GM12892 (cell line): Measurements from ENCODE around the gene ALDH2.
A peak's percentile ranks its signal among the peaks of the same experiment; 100 is the strongest.

Experiments used
- DNase-seq: peaks from one replicate; pipeline ENCODE4 v3.0.0; 2011; ENCODE audit not compliant: insufficient read length
- FAIRE-seq: peaks from 2 replicates; lab custom pipeline; 2011; peaks lifted over from hg19 to GRCh38; lab: Jason Lieb, UNC
- POLR2A ChIP-seq: IDR thresholded peaks from 2 replicates; pipeline ENCODE4 v1.6.1; 2011; ENCODE audit warnings: low read depth, low read length, control low read depth
- POLR2AphosphoS5 ChIP-seq: IDR thresholded peaks from 2 replicates; pipeline ENCODE4 v1.6.1; 2011; ENCODE audit warnings: low read depth, low read length, control low read depth
- TAF1 ChIP-seq: IDR thresholded peaks from 2 replicates; pipeline ENCODE4 v1.6.1; 2011; ENCODE audit warnings: low read depth, mild to moderate bottlenecking, control low read depth, low read length, borderline replicate concordance

The ALDH2 gene

GRCh38 chr12:111840807-111841206, 74.1 kb downstream of the ALDH2 start:
- no peak for TF ChIP-seq POLR2A
- TF ChIP-seq TAF1: no peak
- TF ChIP-seq POLR2AphosphoS5: no peak
- no peak for DNase-seq
- FAIRE-seq: no peak

DNA sequence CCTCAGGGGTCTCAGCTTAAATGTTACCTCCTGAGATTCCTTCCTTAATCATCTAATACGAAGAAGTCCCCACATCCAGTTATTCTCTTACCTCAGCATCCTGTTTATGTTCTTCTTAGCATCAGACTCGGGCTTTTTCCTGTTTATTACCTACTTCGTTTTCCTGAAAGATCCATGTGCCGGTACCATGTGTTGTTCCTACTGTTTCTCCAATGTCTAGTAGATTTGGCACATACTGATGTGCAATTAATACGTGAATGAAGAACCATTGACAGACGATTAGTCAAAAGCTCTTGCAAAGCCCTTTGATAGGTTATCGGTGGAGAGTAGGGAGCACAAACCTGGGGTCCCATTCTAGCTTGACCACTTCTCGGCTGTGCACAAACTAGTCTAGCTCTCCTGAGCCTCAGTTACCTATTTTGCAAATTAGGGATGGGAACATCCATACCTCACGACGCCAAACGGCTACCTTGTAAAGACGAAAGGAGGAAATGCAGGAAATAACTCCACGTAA, 74.6 kb downstream of the ALDH2 start:
- FAIRE-seq (peak; percentile 44), DNase-seq (peak; percentile 23)
- no peak for TF ChIP-seq POLR2AphosphoS5
- no peak for TF ChIP-seq POLR2A

DNA sequence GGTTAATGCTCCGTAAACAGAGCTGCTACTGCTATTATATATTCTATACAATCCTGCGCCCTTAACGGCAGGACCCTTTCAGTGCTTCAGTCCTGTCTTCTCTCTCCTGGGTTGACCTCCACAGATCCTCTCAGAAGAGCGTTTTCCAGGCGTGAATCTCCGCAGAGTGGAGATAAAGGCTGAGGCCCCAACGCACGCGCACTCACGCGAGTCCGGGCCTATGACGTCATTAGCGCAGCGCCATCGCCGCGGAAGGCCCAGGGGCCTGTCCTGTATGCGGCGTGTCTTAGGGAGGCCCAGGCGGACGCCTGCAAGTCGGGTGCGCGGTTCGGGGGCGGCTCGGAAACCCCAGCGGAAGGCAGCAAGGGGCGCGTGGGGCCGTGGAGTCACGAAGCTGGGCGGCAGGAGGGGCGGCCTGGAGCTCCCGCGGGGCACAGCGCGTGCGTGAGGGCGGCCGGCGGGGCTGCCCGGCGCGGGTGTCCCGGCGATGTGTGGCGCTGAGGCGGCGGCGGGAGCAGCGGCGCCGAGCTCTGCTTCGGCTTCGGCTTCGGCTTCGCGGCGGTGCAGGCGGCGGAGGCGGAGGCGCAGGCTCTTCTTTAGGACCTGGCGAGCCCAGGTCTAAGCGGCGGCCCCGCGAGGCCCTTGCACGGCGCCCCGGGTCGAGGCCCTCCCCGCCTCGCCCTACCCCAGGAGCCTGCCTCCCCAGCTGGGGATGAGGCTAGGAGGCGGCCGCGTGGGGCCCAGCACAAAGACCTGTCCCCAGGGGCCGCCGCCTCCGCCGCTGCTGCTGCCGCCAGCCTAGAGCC, 75.2 kb downstream of the ALDH2 start, which contains the start of gene MAPKAPK5:
MAPKAPK5 (plus strand) TSS at position 479 of the 806 bp plus-strand sequence. CDS start 506 bp downstream, outside the sequence.
- DNase-seq (peak; percentile 91), FAIRE-seq (peak; percentile 94)
- TF ChIP-seq POLR2A: peak; percentile 92
- peak; percentile 94 for TF ChIP-seq POLR2AphosphoS5
- TF ChIP-seq TAF1: peak; percentile 88; the same call in 1 of the 2 replicates

GRCh38 chr12:111842556-111843396, 76.0 kb downstream of the ALDH2 start:
- FAIRE-seq (peak; percentile 5), DNase-seq (no peak)

GRCh38 chr12:111846016-111846415, 79.3 kb downstream of the ALDH2 start:
- no peak for TF ChIP-seq TAF1
- TF ChIP-seq POLR2A: no peak
- no peak for TF ChIP-seq POLR2AphosphoS5
- FAIRE-seq: no peak
- no peak for DNase-seq

More at GRCh38 chr12:111842556-111843396, 76.0 kb downstream of the ALDH2 start:
- TF ChIP-seq POLR2AphosphoS5 (no peak), POLR2A (no peak), TAF1 (no peak)

DNA sequence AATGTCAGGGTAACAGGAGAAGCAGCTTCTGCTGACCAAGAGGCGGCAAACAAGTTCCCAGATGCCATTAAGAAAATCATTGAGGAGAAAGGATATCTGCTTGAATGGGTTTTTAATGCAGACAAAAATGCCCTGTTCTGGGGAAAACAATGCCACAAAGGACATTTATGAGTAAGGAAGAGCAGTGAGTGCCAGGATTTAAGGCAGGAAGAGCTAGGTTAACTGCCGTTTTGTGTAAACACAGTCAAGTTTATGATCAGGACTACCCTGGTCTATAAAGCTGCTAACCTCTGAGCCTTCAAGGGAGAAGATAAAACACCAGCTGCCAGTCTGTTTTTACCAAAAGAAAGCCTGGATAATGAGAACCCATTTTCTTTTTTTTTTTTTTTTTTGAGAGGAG, 83.8 kb downstream of the ALDH2 start:
- no peak for DNase-seq
- FAIRE-seq: no peak
- TF ChIP-seq POLR2AphosphoS5 (no peak), POLR2A (no peak), TAF1 (no peak)

- DNase-seq (no peak), FAIRE-seq (no peak)
Measured at GRCh38 chr12:111858186-111858585, 91.5 kb downstream of the ALDH2 start.

GRCh38 chr12:111858778-111859177, 92.0 kb downstream of the ALDH2 start:
- FAIRE-seq: no peak
- DNase-seq: no peak
- no peak for TF ChIP-seq POLR2AphosphoS5
- TF ChIP-seq TAF1: no peak
- TF ChIP-seq POLR2A: no peak

More at GRCh38 chr12:111858186-111858585, 91.5 kb downstream of the ALDH2 start:
- TF ChIP-seq TAF1 (no peak), POLR2AphosphoS5 (no peak), POLR2A (no peak)

DNA sequence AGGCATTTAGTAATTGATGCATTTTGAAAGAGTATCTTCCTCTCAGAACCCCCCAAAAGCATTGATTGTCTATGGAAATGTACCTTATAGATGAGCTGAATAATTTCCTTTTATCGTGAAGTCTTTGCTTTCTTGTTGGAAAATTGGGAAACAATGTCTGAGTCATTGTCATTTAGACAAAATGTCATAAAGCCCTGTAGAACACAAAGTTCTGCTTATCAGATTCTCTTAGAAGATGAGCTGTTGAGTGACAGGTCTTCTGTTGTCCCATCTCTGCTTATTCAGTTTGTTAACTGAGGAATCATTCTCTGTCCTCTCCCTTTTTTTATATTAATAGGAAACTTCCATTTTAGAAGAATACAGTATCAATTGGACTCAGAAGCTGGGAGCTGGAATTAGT, 98.2 kb downstream of the ALDH2 start:
- no peak for TF ChIP-seq TAF1
- TF ChIP-seq POLR2AphosphoS5: no peak
- TF ChIP-seq POLR2A: no peak
- no peak for FAIRE-seq
- DNase-seq: no peak
